K562 (cell line): ENCODE results near the gene CD69. TPM values are rescaled to one million over a fixed set of nuclear protein-coding genes. Genes with fewer than 3 reads are reported as not detected.

Experiments
- BRCA1 ChIP-seq, 2 experiments: fragments of 450-650 bp in 1 of 2; sonication (generic) in 1 of 2; formaldehyde crosslinking in 1 of 2; IDR thresholded peaks; 2 replicates each; pipeline versions ENCODE4 v1.5.0 to v1.6.1; 2017 to 2020; ENCODE audit warnings: mild to moderate bottlenecking in 1 of 2, missing genetic modification reagents in 1 of 2
- CAMTA2 ChIP-seq: fragments of 250-450 bp; sonication (Bioruptor Pico); conservative IDR thresholded peaks from 2 replicates; pipeline ENCODE4 v1.5.1; 2022
- CBX3 ChIP-seq, 2 experiments: IDR thresholded peaks; 1 replicate in 1 of 2; 2 replicates in 1 of 2; pipeline ENCODE4 v1.6.1; 2012; ENCODE audit warnings: inconsistent platforms in 2 of 2, low read length in 2 of 2, borderline replicate concordance in 1 of 2, control low read depth in 1 of 2
- DMBX1 ChIP-seq: fragments of 250-450 bp; sonication (Bioruptor Pico); IDR thresholded peaks from 2 replicates; pipeline ENCODE4 v1.8.0; 2022; ENCODE audit warnings: inconsistent platforms, mild to moderate bottlenecking, moderate library complexity, borderline replicate concordance
- ESRRB ChIP-seq: fragments of 250-450 bp; sonication (Bioruptor Pico); IDR thresholded peaks from 2 replicates; pipeline ENCODE4 v1.5.0; 2020; ENCODE audit warnings: mild to moderate bottlenecking, moderate library complexity, borderline replicate concordance
- MTF1 ChIP-seq: fragments of 250-450 bp; sonication (Bioruptor Pico); IDR thresholded peaks from 2 replicates; pipeline ENCODE4 v1.9.0; 2021; ENCODE audit warnings: moderate library complexity, mild to moderate bottlenecking, inconsistent platforms, borderline replicate concordance
- MXI1 ChIP-seq: IDR thresholded peaks from 2 replicates; pipeline ENCODE4 v1.6.1; 2011; ENCODE audit warnings: low read depth, mild to moderate bottlenecking, improper control_type of control experiment, low read length
- NFATC3 ChIP-seq: fragments of 450-650 bp; IDR thresholded peaks from 2 replicates; pipeline ENCODE4 v1.6.1; 2017; ENCODE audit warnings: mild to moderate bottlenecking
- NR0B1 ChIP-seq: fragments of 450-650 bp; IDR thresholded peaks from one replicate; pipeline ENCODE4 v1.6.1; 2018; ENCODE audit warnings: mild to moderate bottlenecking, moderate library complexity; ENCODE audit not compliant: partially characterized antibody
- PHB ChIP-seq: fragments of 250-450 bp; sonication (Bioruptor Pico); IDR thresholded peaks from 2 replicates; pipeline ENCODE4 v1.5.0; 2021
- POLR3A ChIP-seq: IDR thresholded peaks from 2 replicates; pipeline ENCODE4 v1.6.1; 2011; ENCODE audit warnings: borderline replicate concordance, mild to moderate bottlenecking, moderate library complexity; ENCODE audit not compliant: insufficient read length, insufficient read depth; ENCODE audit errors: extremely low read depth
- RHOXF2B ChIP-seq: fragments of 250-450 bp; sonication (Bioruptor Pico); conservative IDR thresholded peaks from 2 replicates; pipeline ENCODE4 v1.5.1; 2021
- SMAD2 ChIP-seq: fragments of 150-350 bp; IDR thresholded peaks from 2 replicates; pipeline ENCODE4 v1.6.1; 2014; ENCODE audit warnings: low read depth, mild to moderate bottlenecking, low read length
- SMAD3 ChIP-seq: fragments of 450-650 bp; formaldehyde crosslinking; conservative IDR thresholded peaks from 2 replicates; pipeline ENCODE4 v1.4.0; 2020; ENCODE audit warnings: mild to moderate bottlenecking
- TAF1 ChIP-seq: IDR thresholded peaks from 2 replicates; pipeline ENCODE4 v1.6.1; 2011; ENCODE audit warnings: mild to moderate bottlenecking, low read length, moderate library complexity; ENCODE audit not compliant: insufficient read depth, control insufficient read depth, severe bottlenecking; ENCODE audit errors: extremely low read depth
- TCF7 ChIP-seq: sonication (generic); IDR thresholded peaks from 2 replicates; pipeline ENCODE4 v1.6.1; 2016; ENCODE audit warnings: antibody characterized with exemption, borderline replicate concordance
- XRCC5 ChIP-seq: fragments of 200-400 bp; formaldehyde crosslinking; IDR thresholded peaks from 2 replicates; pipeline ENCODE4 v1.6.1; 2017; ENCODE audit warnings: low read depth, mild to moderate bottlenecking, low read length
- YY1 ChIP-seq, 3 experiments: IDR thresholded peaks; 2 replicates each; pipeline ENCODE4 v1.6.1; 2011; ENCODE audit warnings: low read length in 2 of 3, mild to moderate bottlenecking in 2 of 3, moderate library complexity in 2 of 3, borderline replicate concordance in 1 of 3, control low read depth in 1 of 3, low read depth in 1 of 3; ENCODE audit not compliant: insufficient read depth in 3 of 3, insufficient replicate concordance in 2 of 3, control insufficient read depth in 1 of 3, insufficient read length in 1 of 3; ENCODE audit errors: extremely low read depth in 1 of 3
- ZFP36 ChIP-seq: fragments of 150-350 bp; IDR thresholded peaks from 2 replicates; pipeline ENCODE4 v1.6.1; 2018; ENCODE audit warnings: low read length, low read depth; ENCODE audit not compliant: partially characterized antibody
- ZNF263 ChIP-seq: sonication (generic); formaldehyde crosslinking; IDR thresholded peaks from 2 replicates; pipeline ENCODE4 v1.8.0; 2022; ENCODE audit warnings: mild to moderate bottlenecking, missing genetic modification reagents, borderline replicate concordance
- ZNF41 ChIP-seq: fragments of 250-450 bp; sonication (Bioruptor Pico); conservative IDR thresholded peaks from 2 replicates; pipeline ENCODE4 v1.4.0; 2020; ENCODE audit warnings: mild to moderate bottlenecking
- polyA plus RNA-seq, 8 experiments: library from polyadenylated mRNA; depleted of rRNA in 4 of 8; stranded (reverse) in 5 of 8; unstranded in 3 of 8; fragments of >200 nt; fragmentation: Nextera tagmentation in 2 of 8; fragmentation: Illumina TruSeq in 1 of 8; extraction: Ambion mirVana in 2 of 8; extraction: Trizol in 1 of 8; gene quantifications; 2 replicates each; pipeline versions ENCODE4 v1.2.1 to v1.2.3, GENCODE V29; 2011 to 2014; ENCODE audit warnings: inconsistent platforms in 1 of 8, missing spikeins in 1 of 8
- total RNA-seq, 7 experiments: library from RNA; depleted of rRNA in 6 of 7; stranded (reverse); fragments of >200 nt in 6 of 7; fragmentation: Illumina TruSeq in 2 of 7; extraction: Trizol in 2 of 7; gene quantifications; 2 replicates each; pipeline versions ENCODE4 v1.2.1 to v1.2.3, GENCODE V29; 2011 to 2021; ENCODE audit warnings: low replicate concordance in 1 of 7
- TF ChIP-seq, protein P1 (sequence below): fragments of 450-650 bp; IDR thresholded peaks from 2 replicates; pipeline ENCODE4 v1.6.1; 2018; ENCODE audit not compliant: partially characterized antibody

The CD69 gene
- total and polyA plus RNA-seq, 9 of the 15 experiments (the other 6 are each of a cell fraction or from before 2014, with no cell fraction given) = 11.7 to 243 (median 54.4) TPM

DNA sequence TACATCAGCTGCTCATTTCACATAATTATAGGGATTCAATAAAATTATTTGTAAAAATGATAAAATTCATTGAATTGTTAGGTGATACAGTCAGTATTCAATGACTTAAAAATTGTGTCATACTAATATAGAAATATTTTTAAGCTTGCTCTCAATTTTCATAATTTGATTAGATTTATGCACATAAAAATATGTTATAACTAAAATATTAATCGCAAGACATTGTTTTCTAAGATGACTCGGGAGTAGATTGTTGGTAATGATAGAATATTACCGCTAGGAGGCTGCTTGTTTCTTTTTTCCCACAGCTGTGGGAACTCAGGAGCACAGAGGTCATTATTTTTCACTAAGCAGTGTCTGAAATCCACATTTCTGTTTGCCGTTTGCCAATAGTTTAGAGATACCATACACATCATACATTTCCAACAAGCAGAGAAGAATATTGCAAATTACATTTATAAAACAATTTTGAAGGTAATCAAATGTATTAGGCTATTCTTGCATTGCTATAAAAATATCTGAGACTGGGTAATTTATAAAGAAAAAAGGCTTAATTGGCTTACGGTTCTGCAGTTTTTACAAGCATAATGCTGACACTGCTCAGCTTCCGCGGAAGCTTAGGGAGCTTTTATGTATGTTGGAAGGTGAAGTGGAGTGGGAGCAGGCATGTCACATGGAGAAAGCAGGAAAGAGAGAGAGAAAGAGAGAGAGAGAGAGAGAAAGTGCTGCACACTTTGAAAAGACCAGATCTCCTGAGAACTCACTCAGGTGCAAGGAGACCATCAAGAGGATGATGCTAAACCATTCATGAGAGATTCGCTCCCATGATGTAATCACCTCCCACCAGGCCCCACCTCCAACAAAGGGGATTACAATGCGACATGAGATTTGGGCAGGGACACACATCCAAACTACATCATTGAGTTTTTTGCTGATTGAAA is 9.2 kb downstream of the CD69 start (continued):
- peak; percentile 78 for TF ChIP-seq NFATC3
- TF ChIP-seq SMAD3 (CRISPR knock-in tag) = no peak
- peak; percentile 58 for TF ChIP-seq TAF1
- TF ChIP-seq RHOXF2B = no peak; the same call in 1 of the 2 replicates
- TF ChIP-seq CBX3 (IDR thresholded peaks at IDR 0.05; ENCODE audit: borderline replicate concordance in 1 of 2, low read length in 2 of 2) = 0 out of 3 replicates have a peak, but pooled peaks of 1 of the 2 experiments have one; percentile 21
- no peak for TF ChIP-seq XRCC5
- TF ChIP-seq MTF1 = no peak
- TF ChIP-seq, protein P1, sequence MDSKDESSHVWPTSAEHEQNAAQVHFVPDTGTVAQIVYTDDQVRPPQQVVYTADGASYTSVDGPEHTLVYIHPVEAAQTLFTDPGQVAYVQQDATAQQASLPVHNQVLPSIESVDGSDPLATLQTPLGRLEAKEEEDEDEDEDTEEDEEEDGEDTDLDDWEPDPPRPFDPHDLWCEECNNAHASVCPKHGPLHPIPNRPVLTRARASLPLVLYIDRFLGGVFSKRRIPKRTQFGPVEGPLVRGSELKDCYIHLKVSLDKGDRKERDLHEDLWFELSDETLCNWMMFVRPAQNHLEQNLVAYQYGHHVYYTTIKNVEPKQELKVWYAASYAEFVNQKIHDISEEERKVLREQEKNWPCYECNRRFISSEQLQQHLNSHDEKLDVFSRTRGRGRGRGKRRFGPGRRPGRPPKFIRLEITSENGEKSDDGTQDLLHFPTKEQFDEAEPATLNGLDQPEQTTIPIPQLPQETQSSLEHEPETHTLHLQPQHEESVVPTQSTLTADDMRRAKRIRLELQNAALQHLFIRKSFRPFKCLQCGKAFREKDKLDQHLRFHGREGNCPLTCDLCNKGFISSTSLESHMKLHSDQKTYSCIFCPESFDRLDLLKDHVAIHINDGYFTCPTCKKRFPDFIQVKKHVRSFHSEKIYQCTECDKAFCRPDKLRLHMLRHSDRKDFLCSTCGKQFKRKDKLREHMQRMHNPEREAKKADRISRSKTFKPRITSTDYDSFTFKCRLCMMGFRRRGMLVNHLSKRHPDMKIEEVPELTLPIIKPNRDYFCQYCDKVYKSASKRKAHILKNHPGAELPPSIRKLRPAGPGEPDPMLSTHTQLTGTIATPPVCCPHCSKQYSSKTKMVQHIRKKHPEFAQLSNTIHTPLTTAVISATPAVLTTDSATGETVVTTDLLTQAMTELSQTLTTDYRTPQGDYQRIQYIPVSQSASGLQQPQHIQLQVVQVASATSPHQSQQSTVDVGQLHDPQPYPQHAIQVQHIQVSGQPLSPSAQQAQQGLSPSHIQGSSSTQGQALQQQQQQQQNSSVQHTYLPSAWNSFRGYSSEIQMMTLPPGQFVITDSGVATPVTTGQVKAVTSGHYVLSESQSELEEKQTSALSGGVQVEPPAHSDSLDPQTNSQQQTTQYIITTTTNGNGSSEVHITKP = no peak
- TF ChIP-seq POLR3A = no peak
- TF ChIP-seq CAMTA2 (CRISPR knock-in tag) = no peak
- no peak for TF ChIP-seq ZNF263 (CRISPR knock-in tag)
- TF ChIP-seq BRCA1 (IDR thresholded peaks at IDR 0.05) = no peak
- TF ChIP-seq BRCA1 (CRISPR knock-in tag; IDR thresholded peaks at IDR 0.05) = no peak
- TF ChIP-seq MXI1 = no peak
- TF ChIP-seq ESRRB (CRISPR knock-in tag) = 0 out of 2 replicates have a peak, but pooled peaks have one; percentile 77
- no peak for TF ChIP-seq SMAD2
- TF ChIP-seq NR0B1 = no peak
- no peak for TF ChIP-seq ZNF41
- no peak for TF ChIP-seq PHB (CRISPR knock-in tag)
- no peak for TF ChIP-seq ZFP36
- no peak for TF ChIP-seq TCF7
- TF ChIP-seq YY1 (IDR thresholded peaks at IDR 0.05; ENCODE audit: borderline replicate concordance in 1 of 3, control insufficient read depth in 1 of 3, extremely low read depth in 1 of 3, insufficient read depth in 3 of 3, insufficient read length in 1 of 3, insufficient replicate concordance in 2 of 3, low read depth in 1 of 3, low read length in 2 of 3) = peak in 1 of 3 experiments; percentile 41
- no peak for TF ChIP-seq DMBX1 (CRISPR knock-in tag)
